Stimulated activated CD8-positive, alpha-beta memory T cell treated with anti-CD3 and anti-CD28 coated beads, Interleukin-15, amount 100 ng/mL, for 24 hours (primary cell): ENCODE measurements around the gene RASSF5.
"Not testable (repeated sequence)": the region's sequence is repeated elsewhere in the genome, so short reads cannot be mapped to it uniquely, and the experiment has no call there.

Experiments
- DNase-seq: peaks from one replicate; pipeline ENCODE4 v3.0.0-alpha.2; 2020; ENCODE audit warnings: low read depth

RASSF5 gene

GRCh38 chr1:206573319-206573718 is 66.0 kb downstream of the RASSF5 start:
- DNase-seq: no peak

- no peak for DNase-seq
Measured at GRCh38 chr1:206573762-206574161, 66.4 kb downstream of the RASSF5 start.

GRCh38 chr1:206575165-206575893 is 68.0 kb downstream of the RASSF5 start:
- no peak for DNase-seq

GRCh38 chr1:206575894-206576737 is 68.8 kb downstream of the RASSF5 start:
- DNase-seq: no peak

- DNase-seq: no peak
Measured at GRCh38 chr1:206577626-206578025, 70.3 kb downstream of the RASSF5 start.

GRCh38 chr1:206578068-206578977 is 71.0 kb downstream of the RASSF5 start:
- no peak for DNase-seq

- no peak for DNase-seq
Measured at GRCh38 chr1:206578978-206579374, 71.6 kb downstream of the RASSF5 start.

GRCh38 chr1:206579747-206580437 is 72.6 kb downstream of the RASSF5 start:
- no peak for DNase-seq

- DNase-seq: no peak
Measured at GRCh38 chr1:206580438-206581113, 73.2 kb downstream of the RASSF5 start.

GRCh38 chr1:206581114-206581497 is 73.8 kb downstream of the RASSF5 start:
- DNase-seq: not testable (repeated sequence)

GRCh38 chr1:206581571-206581981 is 74.2 kb downstream of the RASSF5 start:
- DNase-seq: no peak

GRCh38 chr1:206582537-206582936 is 75.2 kb downstream of the RASSF5 start:
- no peak for DNase-seq

- DNase-seq: no peak
Measured at GRCh38 chr1:206582971-206583706, 75.8 kb downstream of the RASSF5 start.

GRCh38 chr1:206583707-206584648 is 76.6 kb downstream of the RASSF5 start:
- DNase-seq: peak; percentile 76

GRCh38 chr1:206584683-206585082 is 77.4 kb downstream of the RASSF5 start:
- no peak for DNase-seq

- DNase-seq: no peak
Measured at GRCh38 chr1:206586501-206587445, 79.4 kb downstream of the RASSF5 start.

GRCh38 chr1:206587904-206588303 is 80.6 kb downstream of the RASSF5 start:
- no peak for DNase-seq

- no peak for DNase-seq
Measured at GRCh38 chr1:206588492-206588891, 81.2 kb downstream of the RASSF5 start.
